ENCODE data around the gene RAPGEF4.

- no peak for TF ChIP-seq CTCF (conservative IDR thresholded peaks at IDR 0.05; ENCODE audit: low read length)
- no peak for TF ChIP-seq EZH2phosphoT487 (IDR thresholded peaks at IDR 0.05; ENCODE audit: borderline replicate concordance)
Observed at GRCh38 chr2:172887280-172887679, 151.6 kb downstream of the RAPGEF4 start.
